K562 (cell line): ENCODE measurements around the gene CEBPE. TPM values are rescaled to one million over a fixed set of nuclear protein-coding genes. Genes with fewer than 3 reads are reported as not detected.

Experiments
- BCL6 ChIP-seq: fragments of 250-450 bp; sonication (Bioruptor Pico); IDR thresholded peaks from 2 replicates; pipeline ENCODE4 v1.4.0; 2020
- CEBPB ChIP-seq: fragments of 450-650 bp; IDR thresholded peaks from 2 replicates; pipeline ENCODE4 v1.6.1; 2016; ENCODE audit warnings: missing genetic modification characterization, missing compliant biosample characterization
- ESRRA ChIP-seq: fragments of 450-650 bp; IDR thresholded peaks from 2 replicates; pipeline ENCODE4 v1.6.1; 2014; ENCODE audit warnings: low read depth, mild to moderate bottlenecking, moderate library complexity, borderline replicate concordance
- ETV5 ChIP-seq: sonication (generic); formaldehyde crosslinking; IDR thresholded peaks from 2 replicates; pipeline ENCODE4 v1.4.0; 2020; ENCODE audit warnings: low read depth, mild to moderate bottlenecking, missing genetic modification reagents
- FOXA3 ChIP-seq, 2 experiments: fragments of 450-650 bp in 1 of 2; sonication (generic) in 1 of 2; formaldehyde crosslinking; IDR thresholded peaks in 1 of 2; conservative IDR thresholded peaks in 1 of 2; 2 replicates each; pipeline versions ENCODE4 v1.4.0 to v1.8.0; 2020 to 2022; ENCODE audit warnings: mild to moderate bottlenecking in 2 of 2, missing genetic modification reagents in 1 of 2
- FOXK2 ChIP-seq, 2 experiments: fragments of 450-650 bp; IDR thresholded peaks in 1 of 2; conservative IDR thresholded peaks in 1 of 2; 2 replicates each; pipeline ENCODE4 v1.6.1; 2016; ENCODE audit warnings: low read depth in 2 of 2, mild to moderate bottlenecking in 1 of 2
- HDAC3 ChIP-seq: fragments of 450-650 bp; IDR thresholded peaks from 2 replicates; pipeline ENCODE4 v1.6.1; 2018; ENCODE audit warnings: borderline replicate concordance, mild to moderate bottlenecking, moderate library complexity; ENCODE audit not compliant: partially characterized antibody
- MTA2 ChIP-seq: fragments of 450-650 bp; IDR thresholded peaks from 2 replicates; pipeline ENCODE4 v1.6.1; 2016; ENCODE audit warnings: low read depth
- PYGO2 ChIP-seq: fragments of 450-650 bp; IDR thresholded peaks from 2 replicates; pipeline ENCODE4 v1.6.1; 2016; ENCODE audit warnings: mild to moderate bottlenecking, missing genetic modification characterization, moderate library complexity, missing compliant biosample characterization
- RBM15 ChIP-seq: fragments of 200-400 bp; formaldehyde crosslinking; IDR thresholded peaks from 2 replicates; pipeline ENCODE4 v1.6.1; 2018; ENCODE audit warnings: mild to moderate bottlenecking, low read length, moderate library complexity; ENCODE audit not compliant: insufficient read depth
- SMC3 ChIP-seq: conservative IDR thresholded peaks from 2 replicates; pipeline ENCODE4 v1.6.1; 2011; ENCODE audit warnings: low read depth, low read length, improper control_type of control experiment; ENCODE audit not compliant: insufficient read depth
- ZNF444 ChIP-seq: fragments of 250-450 bp; sonication (Bioruptor Pico); IDR thresholded peaks from 2 replicates; pipeline ENCODE4 v1.4.0; 2020; ENCODE audit warnings: mild to moderate bottlenecking, moderate library complexity
- ZNF77 ChIP-seq: fragments of 250-450 bp; sonication (Bioruptor Pico); IDR thresholded peaks from 2 replicates; pipeline ENCODE4 v1.5.0; 2020
- polyA plus RNA-seq, 8 experiments: library from polyadenylated mRNA; depleted of rRNA in 4 of 8; stranded (reverse) in 5 of 8; unstranded in 3 of 8; fragments of >200 nt; fragmentation: Nextera tagmentation in 2 of 8; fragmentation: Illumina TruSeq in 1 of 8; extraction: Ambion mirVana in 2 of 8; extraction: Trizol in 1 of 8; gene quantifications; 2 replicates each; pipeline versions ENCODE4 v1.2.1 to v1.2.3, GENCODE V29; 2011 to 2014; ENCODE audit warnings: inconsistent platforms in 1 of 8, missing spikeins in 1 of 8
- total RNA-seq, 7 experiments: library from RNA; depleted of rRNA in 6 of 7; stranded (reverse); fragments of >200 nt in 6 of 7; fragmentation: Illumina TruSeq in 2 of 7; extraction: Trizol in 2 of 7; gene quantifications; 2 replicates each; pipeline versions ENCODE4 v1.2.1 to v1.2.3, GENCODE V29; 2011 to 2021; ENCODE audit warnings: low replicate concordance in 1 of 7
- TF ChIP-seq, protein P1 (sequence below), 2 experiments: fragments of 450-650 bp in 1 of 2; sonication (generic) in 1 of 2; formaldehyde crosslinking; conservative IDR thresholded peaks; 2 replicates each; pipeline versions ENCODE4 v1.4.0 to v1.8.1; 2020 to 2022; ENCODE audit warnings: mild to moderate bottlenecking in 1 of 2, missing genetic modification reagents in 1 of 2
- TF ChIP-seq, protein P2 (sequence below): fragments of 250-450 bp; sonication (Bioruptor Pico); IDR thresholded peaks from 2 replicates; pipeline ENCODE4 v1.4.0; 2020; ENCODE audit warnings: mild to moderate bottlenecking, moderate library complexity
- TF ChIP-seq, protein P3 (sequence below): fragments of 200-400 bp; formaldehyde crosslinking; IDR thresholded peaks from 2 replicates; pipeline ENCODE4 v1.6.1; 2017; ENCODE audit warnings: mild to moderate bottlenecking, low read depth, low read length, moderate library complexity
- TF ChIP-seq, protein P4 (sequence below): fragments of 450-650 bp; IDR thresholded peaks from 2 replicates; pipeline ENCODE4 v1.7.1; 2018; ENCODE audit warnings: mild to moderate bottlenecking, low read depth; ENCODE audit not compliant: partially characterized antibody

CEBPE gene
- total and polyA plus RNA-seq, 9 of the 15 experiments (the other 6 are each of a cell fraction or from before 2014, with no cell fraction given), result 0.09 to 0.15 (median 0.13) TPM; not detected in 6

DNA sequence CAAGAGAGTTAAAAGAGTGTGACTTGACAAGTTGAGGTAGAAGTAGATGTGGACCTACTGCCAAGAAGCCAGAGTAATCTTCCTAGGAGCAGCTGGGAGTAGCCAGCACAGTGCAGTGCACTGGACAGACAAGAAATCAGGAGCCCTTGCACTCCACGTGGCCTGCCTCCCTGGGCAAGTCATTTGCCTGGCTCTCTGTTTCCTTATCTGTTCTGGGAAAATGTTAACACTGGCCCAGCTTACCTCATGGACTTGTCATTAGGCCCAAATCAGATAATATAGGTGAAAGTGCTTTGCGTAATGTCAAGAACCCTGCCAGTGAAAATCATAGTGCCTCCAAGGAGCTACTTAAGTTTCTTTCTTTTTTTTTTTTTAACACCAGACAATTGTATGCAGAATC is 45.2 kb upstream of the CEBPE start (continued):
- TF ChIP-seq FOXA3 (CRISPR knock-in tag; conservative IDR thresholded peaks at IDR 0.05 in 1 of 2, IDR thresholded peaks at IDR 0.05 in 1 of 2), result no peak
- TF ChIP-seq FOXK2 (conservative IDR thresholded peaks at IDR 0.05 in 1 of 2, IDR thresholded peaks at IDR 0.05 in 1 of 2; ENCODE audit: low read depth in 2 of 2), result peak in 1 of 2 experiments; percentile 48; a peak in 2 of 4 replicates
- TF ChIP-seq ZNF444 (CRISPR knock-in tag), result no peak
- TF ChIP-seq, protein P1, sequence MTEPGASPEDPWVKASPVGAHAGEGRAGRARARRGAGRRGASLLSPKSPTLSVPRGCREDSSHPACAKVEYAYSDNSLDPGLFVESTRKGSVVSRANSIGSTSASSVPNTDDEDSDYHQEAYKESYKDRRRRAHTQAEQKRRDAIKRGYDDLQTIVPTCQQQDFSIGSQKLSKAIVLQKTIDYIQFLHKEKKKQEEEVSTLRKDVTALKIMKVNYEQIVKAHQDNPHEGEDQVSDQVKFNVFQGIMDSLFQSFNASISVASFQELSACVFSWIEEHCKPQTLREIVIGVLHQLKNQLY (CRISPR knock-in tag; conservative IDR thresholded peaks at IDR 0.05), result no peak
- no peak for TF ChIP-seq BCL6
- TF ChIP-seq, protein P2, sequence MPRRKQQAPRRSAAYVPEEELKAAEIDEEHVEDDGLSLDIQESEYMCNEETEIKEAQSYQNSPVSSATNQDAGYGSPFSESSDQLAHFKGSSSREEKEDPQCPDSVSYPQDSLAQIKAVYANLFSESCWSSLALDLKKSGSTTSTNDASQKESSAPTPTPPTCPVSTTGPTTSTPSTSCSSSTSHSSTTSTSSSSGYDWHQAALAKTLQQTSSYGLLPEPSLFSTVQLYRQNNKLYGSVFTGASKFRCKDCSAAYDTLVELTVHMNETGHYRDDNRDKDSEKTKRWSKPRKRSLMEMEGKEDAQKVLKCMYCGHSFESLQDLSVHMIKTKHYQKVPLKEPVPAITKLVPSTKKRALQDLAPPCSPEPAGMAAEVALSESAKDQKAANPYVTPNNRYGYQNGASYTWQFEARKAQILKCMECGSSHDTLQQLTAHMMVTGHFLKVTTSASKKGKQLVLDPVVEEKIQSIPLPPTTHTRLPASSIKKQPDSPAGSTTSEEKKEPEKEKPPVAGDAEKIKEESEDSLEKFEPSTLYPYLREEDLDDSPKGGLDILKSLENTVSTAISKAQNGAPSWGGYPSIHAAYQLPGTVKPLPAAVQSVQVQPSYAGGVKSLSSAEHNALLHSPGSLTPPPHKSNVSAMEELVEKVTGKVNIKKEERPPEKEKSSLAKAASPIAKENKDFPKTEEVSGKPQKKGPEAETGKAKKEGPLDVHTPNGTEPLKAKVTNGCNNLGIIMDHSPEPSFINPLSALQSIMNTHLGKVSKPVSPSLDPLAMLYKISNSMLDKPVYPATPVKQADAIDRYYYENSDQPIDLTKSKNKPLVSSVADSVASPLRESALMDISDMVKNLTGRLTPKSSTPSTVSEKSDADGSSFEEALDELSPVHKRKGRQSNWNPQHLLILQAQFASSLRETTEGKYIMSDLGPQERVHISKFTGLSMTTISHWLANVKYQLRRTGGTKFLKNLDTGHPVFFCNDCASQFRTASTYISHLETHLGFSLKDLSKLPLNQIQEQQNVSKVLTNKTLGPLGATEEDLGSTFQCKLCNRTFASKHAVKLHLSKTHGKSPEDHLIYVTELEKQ (CRISPR knock-in tag), result no peak
- TF ChIP-seq CEBPB, result peak; percentile 86
- no peak for TF ChIP-seq ESRRA
- TF ChIP-seq ZNF77 (CRISPR knock-in tag), result no peak
- no peak for TF ChIP-seq SMC3
- TF ChIP-seq MTA2, result no peak
- TF ChIP-seq, protein P3, sequence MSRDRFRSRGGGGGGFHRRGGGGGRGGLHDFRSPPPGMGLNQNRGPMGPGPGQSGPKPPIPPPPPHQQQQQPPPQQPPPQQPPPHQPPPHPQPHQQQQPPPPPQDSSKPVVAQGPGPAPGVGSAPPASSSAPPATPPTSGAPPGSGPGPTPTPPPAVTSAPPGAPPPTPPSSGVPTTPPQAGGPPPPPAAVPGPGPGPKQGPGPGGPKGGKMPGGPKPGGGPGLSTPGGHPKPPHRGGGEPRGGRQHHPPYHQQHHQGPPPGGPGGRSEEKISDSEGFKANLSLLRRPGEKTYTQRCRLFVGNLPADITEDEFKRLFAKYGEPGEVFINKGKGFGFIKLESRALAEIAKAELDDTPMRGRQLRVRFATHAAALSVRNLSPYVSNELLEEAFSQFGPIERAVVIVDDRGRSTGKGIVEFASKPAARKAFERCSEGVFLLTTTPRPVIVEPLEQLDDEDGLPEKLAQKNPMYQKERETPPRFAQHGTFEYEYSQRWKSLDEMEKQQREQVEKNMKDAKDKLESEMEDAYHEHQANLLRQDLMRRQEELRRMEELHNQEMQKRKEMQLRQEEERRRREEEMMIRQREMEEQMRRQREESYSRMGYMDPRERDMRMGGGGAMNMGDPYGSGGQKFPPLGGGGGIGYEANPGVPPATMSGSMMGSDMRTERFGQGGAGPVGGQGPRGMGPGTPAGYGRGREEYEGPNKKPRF, result no peak
- no peak for TF ChIP-seq HDAC3
- TF ChIP-seq ETV5 (CRISPR knock-in tag), result no peak
- TF ChIP-seq PYGO2 (tag), result no peak
- TF ChIP-seq RBM15, result no peak
- TF ChIP-seq, protein P4, sequence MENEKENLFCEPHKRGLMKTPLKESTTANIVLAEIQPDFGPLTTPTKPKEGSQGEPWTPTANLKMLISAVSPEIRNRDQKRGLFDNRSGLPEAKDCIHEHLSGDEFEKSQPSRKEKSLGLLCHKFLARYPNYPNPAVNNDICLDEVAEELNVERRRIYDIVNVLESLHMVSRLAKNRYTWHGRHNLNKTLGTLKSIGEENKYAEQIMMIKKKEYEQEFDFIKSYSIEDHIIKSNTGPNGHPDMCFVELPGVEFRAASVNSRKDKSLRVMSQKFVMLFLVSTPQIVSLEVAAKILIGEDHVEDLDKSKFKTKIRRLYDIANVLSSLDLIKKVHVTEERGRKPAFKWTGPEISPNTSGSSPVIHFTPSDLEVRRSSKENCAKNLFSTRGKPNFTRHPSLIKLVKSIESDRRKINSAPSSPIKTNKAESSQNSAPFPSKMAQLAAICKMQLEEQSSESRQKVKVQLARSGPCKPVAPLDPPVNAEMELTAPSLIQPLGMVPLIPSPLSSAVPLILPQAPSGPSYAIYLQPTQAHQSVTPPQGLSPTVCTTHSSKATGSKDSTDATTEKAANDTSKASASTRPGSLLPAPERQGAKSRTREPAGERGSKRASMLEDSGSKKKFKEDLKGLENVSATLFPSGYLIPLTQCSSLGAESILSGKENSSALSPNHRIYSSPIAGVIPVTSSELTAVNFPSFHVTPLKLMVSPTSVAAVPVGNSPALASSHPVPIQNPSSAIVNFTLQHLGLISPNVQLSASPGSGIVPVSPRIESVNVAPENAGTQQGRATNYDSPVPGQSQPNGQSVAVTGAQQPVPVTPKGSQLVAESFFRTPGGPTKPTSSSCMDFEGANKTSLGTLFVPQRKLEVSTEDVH, result no peak
